HCT116 (cell line): Measurements from ENCODE around the gene TAS2R20. TPM values are rescaled to one million over a fixed set of nuclear protein-coding genes. Genes with fewer than 3 reads are reported as not detected.

Source experiments
- ATAC-seq: fragments of 200-7000 bp; cut with Tn5 transposase; 2 replicates; pipeline ENCODE4 v1.9.1; 2020; ENCODE audit warnings: mild to moderate bottlenecking, moderate library complexity
- BruUV-seq: library from RNA; stranded (reverse); fragments of 400-500 nt; replicated peaks from 2 replicates; lab custom pipeline; 2021; lab: Mats Ljungman, UMichigan
- CTCF ChIA-PET: fragments of 300-600 bp; sonication (Branson Sonifier 250); formaldehyde crosslinking; loops from one replicate; lab custom pipeline; 2021; ENCODE audit warnings: antibody characterized with exemption; lab: Charles Lee
- POLR2A ChIA-PET: fragments of 300-600, 350-600 bp; sonication (Branson Sonifier 250); formaldehyde crosslinking; loops from one replicate; lab custom pipeline; 2021; ENCODE audit warnings: antibody characterized with exemption; lab: Charles Lee
- RAD21 ChIA-PET, 2 experiments: fragments of 300-600 bp; sonication (Branson Sonifier 250); formaldehyde crosslinking; loops; one replicate each; lab custom pipeline; 2023; ENCODE audit warnings: low total read pairs in 2 of 2; ENCODE audit not compliant: uncharacterized antibody in 2 of 2, unreplicated experiment in 2 of 2, low non-redundant PET in 1 of 2; lab: Charles Lee
- DNase-seq: peaks from one replicate; pipeline ENCODE4 v3.0.0-alpha.2; 2010; ENCODE audit warnings: low read depth, low spot score
- H2AFZ ChIP-seq: fragments of 200-600 bp; shearing (Covaris generic), sonication (generic); 2 replicates; pipeline ENCODE4 v1.6.1; 2017; ENCODE audit warnings: low read depth, mixed run types, mixed read lengths, antibody characterized with exemption, low read length; ENCODE audit not compliant: poor library complexity, severe bottlenecking
- H3K27ac ChIP-seq: 2 replicates; pipeline ENCODE4 v1.5.1; 2012; ENCODE audit warnings: low read depth, low read length
- H3K27me3 ChIP-seq: fragments of 200-600 bp; sonication (generic); 2 replicates; pipeline ENCODE4 v1.6.1; 2016; ENCODE audit warnings: mixed run types, low read length, mixed read lengths; ENCODE audit not compliant: insufficient read depth
- H3K36me3 ChIP-seq, 2 experiments: fragments of 200-500 bp in 1 of 2; fragments of 200-600 bp in 1 of 2; sonication (Bioruptor generic) in 1 of 2; sonication (generic) in 1 of 2; 2 replicates each; pipeline versions ENCODE4 v1.5.1 to v1.6.1; 2014 to 2016; ENCODE audit warnings: low read length in 2 of 2, inconsistent platforms in 1 of 2, mixed read lengths in 1 of 2, mixed run types in 1 of 2; ENCODE audit not compliant: insufficient read depth in 2 of 2, control insufficient read depth in 1 of 2
- H3K4me1 ChIP-seq, 2 experiments: fragments of 200-600 bp in 1 of 2; sonication (generic) in 1 of 2; 2 replicates each; pipeline versions ENCODE4 v1.5.1 to v1.6.1; 2012 to 2017; ENCODE audit warnings: low read length in 2 of 2, inconsistent platforms in 1 of 2, mild to moderate bottlenecking in 1 of 2, mixed read lengths in 1 of 2, mixed run types in 1 of 2, moderate library complexity in 1 of 2; ENCODE audit not compliant: insufficient read depth in 2 of 2, control insufficient read depth in 1 of 2
- H3K4me2 ChIP-seq: fragments of 200-600 bp; sonication (generic); 2 replicates; pipeline ENCODE4 v1.6.1; 2017; ENCODE audit warnings: mixed run types, low read length, mixed read lengths
- H3K4me3 ChIP-seq, 2 experiments: fragments of 200-600 bp in 1 of 2; sonication (generic) in 1 of 2; replicated peaks in 1 of 2; 2 replicates each; pipeline ENCODE4 v1.5.1; 2011 to 2016; ENCODE audit warnings: low read length in 2 of 2, control low read depth in 1 of 2, low read depth in 1 of 2, mild to moderate bottlenecking in 1 of 2, mixed read lengths in 1 of 2, mixed run types in 1 of 2
- H3K79me2 ChIP-seq: fragments of 200-600 bp; sonication (generic); 2 replicates; pipeline ENCODE4 v1.6.1; 2017; ENCODE audit warnings: mild to moderate bottlenecking, mixed run types, low read length, moderate library complexity, mixed read lengths; ENCODE audit not compliant: insufficient read depth
- H3K9ac ChIP-seq: fragments of 200-600 bp; sonication (generic); 2 replicates; pipeline ENCODE4 v1.6.1; 2016; ENCODE audit warnings: low read length, mixed read lengths
- H3K9me2 ChIP-seq: fragments of 200-600 bp; sonication (generic), shearing (Covaris generic); 2 replicates; pipeline ENCODE4 v1.6.1; 2017; ENCODE audit warnings: mixed run types, mild to moderate bottlenecking, moderate library complexity; ENCODE audit not compliant: insufficient read depth
- H3K9me3 ChIP-seq, 2 experiments: fragments of 200-500 bp in 1 of 2; fragments of 200-600 bp in 1 of 2; sonication (Bioruptor generic) in 1 of 2; sonication (generic) in 1 of 2; 2 replicates each; pipeline ENCODE4 v1.6.1; 2014 to 2017; ENCODE audit warnings: low read length in 2 of 2, mixed read lengths in 2 of 2, inconsistent platforms in 1 of 2, low read depth in 1 of 2, mild to moderate bottlenecking in 1 of 2, mixed run types in 1 of 2, moderate library complexity in 1 of 2; ENCODE audit not compliant: control insufficient read depth in 1 of 2, insufficient read depth in 1 of 2
- H4K20me1 ChIP-seq: fragments of 200-600 bp; sonication (generic), shearing (Covaris generic); 2 replicates; pipeline ENCODE4 v1.6.1; 2017; ENCODE audit warnings: mixed run types, mild to moderate bottlenecking, moderate library complexity; ENCODE audit not compliant: insufficient read depth
- CEBPB ChIP-seq: IDR thresholded peaks from 2 replicates; pipeline ENCODE4 v1.6.1; 2012; ENCODE audit warnings: low read depth
- JUND ChIP-seq: IDR thresholded peaks from 2 replicates; pipeline ENCODE4 v1.6.1; 2012
- SP1 ChIP-seq: IDR thresholded peaks from 2 replicates; pipeline ENCODE4 v1.6.1; 2012; ENCODE audit warnings: low read depth
- SRF ChIP-seq: IDR thresholded peaks from 2 replicates; pipeline ENCODE4 v1.6.1; 2012; ENCODE audit warnings: low read depth
- intact Hi-C: fragments of 100-400 bp; cut with micrococcal nuclease; formaldehyde crosslinking; loops from 2 replicates; pipeline ENCODE4 v1.10.0; 2022
- total RNA-seq: library from RNA; stranded (reverse); gene quantifications from one replicate; pipeline ENCODE4 v1.2.1, GENCODE V29; 2021; ENCODE audit not compliant: unreplicated experiment
- TF ChIP-seq, protein P1 (sequence below), 3 experiments: fragments of 200-600 bp in 1 of 3; sonication (generic) in 1 of 3; IDR thresholded peaks in 2 of 3; conservative IDR thresholded peaks in 1 of 3; 2 replicates each; pipeline ENCODE4 v1.5.1; 2012 to 2017; ENCODE audit warnings: low read depth in 2 of 3, low read length in 2 of 3, antibody characterized with exemption in 1 of 3, borderline replicate concordance in 1 of 3, control low read depth in 1 of 3, mild to moderate bottlenecking in 1 of 3, mixed read lengths in 1 of 3, mixed run types in 1 of 3, moderate library complexity in 1 of 3; ENCODE audit not compliant: insufficient read depth in 1 of 3

Gene TAS2R20
- total RNA-seq, 1 experiment from 2014 or later = 0.76 TPM

DNA sequence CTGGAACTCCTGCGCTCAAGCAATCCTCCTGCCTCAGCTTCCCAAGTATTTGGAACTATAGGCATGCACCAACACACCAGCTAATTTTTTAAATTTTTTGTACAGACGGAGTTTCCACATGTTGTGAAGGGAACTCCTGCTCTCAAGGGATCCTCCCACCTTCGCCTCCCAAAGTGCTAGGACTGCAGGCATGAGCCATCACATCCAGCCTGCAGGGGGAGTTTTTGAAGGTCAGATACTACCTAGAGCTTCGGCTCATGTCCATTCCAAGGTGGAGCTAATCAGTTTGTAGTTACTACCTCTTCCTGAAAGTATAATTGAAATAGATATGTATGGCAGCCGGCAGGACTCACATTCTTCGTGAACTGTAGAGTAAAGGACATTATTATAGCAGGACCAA lies 28.0 kb upstream of the TAS2R20 start:
- H2AFZ ChIP-seq = no peak overlapping the region
- POLR2A ChIA-PET = no interaction called here
- peaks cover 0 to 10% of the 10 kb centered on the region in 2 experiments; a peak in 1 of 4 replicates for H3K36me3 ChIP-seq
- RAD21 ChIA-PET = no interaction called here
- CTCF ChIA-PET = no interaction called here
- no peaks in the 10 kb centered on the region for H3K9me3 ChIP-seq
- H3K4me1 ChIP-seq = no peaks in the 10 kb centered on the region
- ATAC-seq (peak; percentile 70), DNase-seq (no peak)
- no peaks in the 10 kb centered on the region for H3K9me2 ChIP-seq
- no TSS peak for BruUV-seq
- no peaks in the 10 kb centered on the region for H3K27me3 ChIP-seq
- no peak overlapping the region for H3K4me2 ChIP-seq
- 0 out of 2 replicates have a peak, but pooled peaks cover 2% of the 10 kb centered on the region for H3K79me2 ChIP-seq
- TF ChIP-seq, protein P1, sequence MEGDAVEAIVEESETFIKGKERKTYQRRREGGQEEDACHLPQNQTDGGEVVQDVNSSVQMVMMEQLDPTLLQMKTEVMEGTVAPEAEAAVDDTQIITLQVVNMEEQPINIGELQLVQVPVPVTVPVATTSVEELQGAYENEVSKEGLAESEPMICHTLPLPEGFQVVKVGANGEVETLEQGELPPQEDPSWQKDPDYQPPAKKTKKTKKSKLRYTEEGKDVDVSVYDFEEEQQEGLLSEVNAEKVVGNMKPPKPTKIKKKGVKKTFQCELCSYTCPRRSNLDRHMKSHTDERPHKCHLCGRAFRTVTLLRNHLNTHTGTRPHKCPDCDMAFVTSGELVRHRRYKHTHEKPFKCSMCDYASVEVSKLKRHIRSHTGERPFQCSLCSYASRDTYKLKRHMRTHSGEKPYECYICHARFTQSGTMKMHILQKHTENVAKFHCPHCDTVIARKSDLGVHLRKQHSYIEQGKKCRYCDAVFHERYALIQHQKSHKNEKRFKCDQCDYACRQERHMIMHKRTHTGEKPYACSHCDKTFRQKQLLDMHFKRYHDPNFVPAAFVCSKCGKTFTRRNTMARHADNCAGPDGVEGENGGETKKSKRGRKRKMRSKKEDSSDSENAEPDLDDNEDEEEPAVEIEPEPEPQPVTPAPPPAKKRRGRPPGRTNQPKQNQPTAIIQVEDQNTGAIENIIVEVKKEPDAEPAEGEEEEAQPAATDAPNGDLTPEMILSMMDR (IDR thresholded peaks at IDR 0.05 in 2 of 3, conservative IDR thresholded peaks at IDR 0.05 in 1 of 3; ENCODE audit: borderline replicate concordance in 1 of 3, insufficient read depth in 1 of 3, low read depth in 2 of 3, low read length in 2 of 3) = peak in 2 of 3 experiments; percentile 36 to 42; a peak in 4 of 6 replicates
- TF ChIP-seq JUND = no peak
- no peak for TF ChIP-seq SRF
- H3K4me3 ChIP-seq = no peak overlapping the region
- intact Hi-C loops = no loop called here
- H3K27ac ChIP-seq = no peak overlapping the region
- H4K20me1 ChIP-seq = no peaks in the 10 kb centered on the region
- H3K9ac ChIP-seq = no peak overlapping the region

DNA sequence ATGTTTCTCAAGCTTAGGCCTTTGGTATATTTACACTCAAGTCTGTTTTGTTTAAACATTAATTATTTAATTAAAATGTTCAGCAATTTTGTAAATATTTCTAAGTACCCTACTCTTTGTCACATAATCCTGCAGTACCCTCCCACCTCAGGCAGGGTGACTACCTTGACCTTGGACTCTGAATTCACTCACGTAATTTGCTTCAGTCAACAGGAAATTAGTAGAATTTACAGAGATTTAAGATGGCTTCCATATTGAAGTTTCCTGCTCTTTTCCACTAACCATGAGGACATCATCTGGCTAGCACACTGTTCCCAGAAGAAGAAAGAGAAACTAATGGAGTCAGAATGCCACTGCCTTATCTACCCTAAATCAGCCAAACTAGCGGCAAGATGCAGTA lies 25.3 kb upstream of the TAS2R20 start:
- DNase-seq (no peak), ATAC-seq (no peak)
- 0 out of 2 replicates have a peak, but pooled peaks cover 4% of the 10 kb centered on the region for H3K79me2 ChIP-seq
- H3K4me2 ChIP-seq = no peak overlapping the region
- no peaks in the 10 kb centered on the region for H3K9me3 ChIP-seq
- no peaks in the 10 kb centered on the region for H3K4me1 ChIP-seq
- no peak overlapping the region for H3K9ac ChIP-seq
- ChIA-PET POLR2A (no interaction called here), RAD21 (no interaction called here), CTCF (no interaction called here)
- no TSS peak for BruUV-seq
- H4K20me1 ChIP-seq = no peaks in the 10 kb centered on the region
- no peak overlapping the region for H2AFZ ChIP-seq
- H3K27me3 ChIP-seq = no peaks in the 10 kb centered on the region
- no peak overlapping the region for H3K4me3 ChIP-seq
- intact Hi-C loops = no loop called here
- peaks cover 0 to 7% of the 10 kb centered on the region in 2 experiments; a peak in 1 of 4 replicates for H3K36me3 ChIP-seq
- no peaks in the 10 kb centered on the region for H3K9me2 ChIP-seq
- TF ChIP-seq SP1 = no peak
- no peak for TF ChIP-seq CEBPB
- no peak overlapping the region for H3K27ac ChIP-seq
